SK-N-SH (cell line): Measurements from ENCODE around the gene IZUMO4.

Experiments
- CHD2 ChIP-seq: fragments of 150-350 bp; IDR thresholded peaks from 2 replicates; pipeline ENCODE4 v1.6.1; 2018; ENCODE audit warnings: low read length; ENCODE audit not compliant: partially characterized antibody
- CTCF ChIP-seq: fragments of 200-600 bp; sonication (generic); IDR thresholded peaks from 2 replicates; pipeline ENCODE4 v1.6.1; 2017; ENCODE audit warnings: antibody characterized with exemption, mild to moderate bottlenecking, moderate library complexity
- GATA2 ChIP-seq: sonication (generic); formaldehyde crosslinking; IDR thresholded peaks from 2 replicates; pipeline ENCODE4 v1.5.0; 2020; ENCODE audit warnings: mild to moderate bottlenecking, missing genetic modification reagents
- NFIC ChIP-seq: IDR thresholded peaks from 2 replicates; pipeline ENCODE4 v1.4.0; 2012; ENCODE audit warnings: borderline replicate concordance
- NRF1 ChIP-seq: IDR thresholded peaks from 2 replicates; pipeline ENCODE4 v1.6.1; 2012; ENCODE audit warnings: low read depth, mild to moderate bottlenecking, low read length
- POLR2AphosphoS5 ChIP-seq: IDR thresholded peaks from 2 replicates; pipeline ENCODE4 v1.6.1; 2012; ENCODE audit warnings: low read depth, low read length
- RFX5 ChIP-seq: IDR thresholded peaks from 2 replicates; pipeline ENCODE4 v1.6.1; 2012; ENCODE audit warnings: mild to moderate bottlenecking, improper control_type of control experiment, low read length
- TCF12 ChIP-seq: IDR thresholded peaks from 2 replicates; pipeline ENCODE4 v1.4.0; 2012

GRCh38 chr19:2058570-2059421 is 37.9 kb upstream of the IZUMO4 start:
- no peak for TF ChIP-seq CTCF
- TF ChIP-seq NFIC, result no peak
- no peak for TF ChIP-seq POLR2AphosphoS5
- no peak for TF ChIP-seq GATA2 (CRISPR knock-in tag)
- no peak for TF ChIP-seq RFX5
- TF ChIP-seq NRF1, result no peak
- TF ChIP-seq CHD2, result no peak
- no peak for TF ChIP-seq TCF12
